GM19324 (cell line): Measurements from ENCODE around the gene LRP5.
"Not testable (repeated sequence)": the region's sequence is repeated elsewhere in the genome, so short reads cannot be mapped to it uniquely, and the experiment has no call there.

Experiments used
- ATAC-seq: cut with Tn5 transposase; IDR thresholded peaks from one replicate; pipeline ENCODE4 v1.9.1; 2021; ENCODE audit warnings: mild to moderate bottlenecking, moderate library complexity; ENCODE audit not compliant: unreplicated experiment, low FRiP score

The LRP5 gene

DNA sequence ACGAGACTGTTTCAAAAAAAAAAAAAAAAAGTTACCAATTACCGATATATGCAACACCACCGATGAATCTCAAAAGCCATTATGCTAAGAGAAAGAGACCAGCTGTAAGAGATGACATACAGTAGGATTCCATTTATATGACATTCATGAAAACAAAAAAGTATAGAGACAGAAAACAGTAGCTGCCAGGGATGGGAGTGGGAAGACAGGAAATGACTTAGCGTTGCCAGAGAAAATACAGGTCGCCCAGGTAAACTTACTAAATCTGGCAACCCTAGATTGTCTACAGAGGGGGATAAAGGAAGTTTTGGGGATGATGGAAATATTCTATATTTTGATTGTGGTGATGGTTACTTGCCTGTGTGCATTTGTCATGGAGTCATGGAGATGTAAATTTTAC lies 32.7 kb upstream of the LRP5 start:
- no peak for ATAC-seq

DNA sequence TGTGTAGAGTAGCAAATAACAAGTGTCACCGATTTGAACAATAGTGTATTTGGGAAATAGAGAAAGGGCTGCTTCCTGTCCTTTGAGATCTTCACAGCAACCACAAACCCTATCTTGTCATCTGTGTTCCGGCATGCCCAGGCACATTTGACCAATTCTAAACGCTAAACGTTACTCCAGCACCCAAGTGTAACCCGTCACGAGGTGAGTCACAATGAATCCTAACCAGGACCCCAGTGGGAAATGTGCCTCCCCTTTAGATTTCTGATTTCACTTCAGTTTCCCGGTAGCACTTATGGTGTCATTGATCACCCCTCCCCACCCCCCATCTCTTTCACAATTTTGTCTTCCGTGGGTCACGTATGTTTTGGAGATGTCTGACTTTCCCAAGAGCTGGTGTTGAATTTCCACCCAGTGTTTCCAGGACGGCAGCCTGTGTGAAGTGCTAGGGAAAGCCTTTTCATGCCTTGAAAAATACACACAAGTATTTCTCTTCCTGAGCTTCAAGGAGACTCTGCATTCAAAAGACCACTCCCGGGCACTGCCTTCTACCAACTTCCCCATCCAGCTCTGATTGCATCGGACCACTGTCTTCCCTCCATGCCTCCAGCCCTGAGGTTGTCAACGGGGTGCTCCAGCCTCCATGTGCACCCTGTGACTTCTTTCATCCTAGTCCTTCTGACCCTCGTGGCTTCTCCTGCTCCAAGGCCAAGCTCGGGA lies 30.1 kb upstream of the LRP5 start:
- ATAC-seq, result peak; percentile 56

GRCh38 chr11:68282861-68283230 lies 29.5 kb upstream of the LRP5 start:
- no peak for ATAC-seq

DNA sequence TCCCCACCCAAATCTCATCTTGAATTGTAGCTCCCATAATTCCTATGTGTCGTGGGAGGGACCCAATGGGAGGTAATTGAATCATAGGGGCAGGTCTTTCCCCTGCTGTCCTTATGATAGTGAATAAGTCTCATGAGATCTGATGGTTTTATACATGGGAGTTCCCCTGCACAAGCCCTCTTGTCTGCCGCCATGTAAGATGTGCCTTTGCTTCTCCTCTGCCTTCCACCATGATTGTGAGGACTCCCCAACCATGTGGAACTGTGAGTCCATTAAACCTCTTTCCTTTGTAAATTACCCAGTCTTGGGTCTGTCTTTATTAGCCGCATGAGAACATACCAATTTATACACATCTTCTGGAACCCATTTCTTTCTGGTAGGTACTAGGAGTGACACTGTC lies 27.8 kb upstream of the LRP5 start:
- ATAC-seq, result not testable (repeated sequence)

DNA sequence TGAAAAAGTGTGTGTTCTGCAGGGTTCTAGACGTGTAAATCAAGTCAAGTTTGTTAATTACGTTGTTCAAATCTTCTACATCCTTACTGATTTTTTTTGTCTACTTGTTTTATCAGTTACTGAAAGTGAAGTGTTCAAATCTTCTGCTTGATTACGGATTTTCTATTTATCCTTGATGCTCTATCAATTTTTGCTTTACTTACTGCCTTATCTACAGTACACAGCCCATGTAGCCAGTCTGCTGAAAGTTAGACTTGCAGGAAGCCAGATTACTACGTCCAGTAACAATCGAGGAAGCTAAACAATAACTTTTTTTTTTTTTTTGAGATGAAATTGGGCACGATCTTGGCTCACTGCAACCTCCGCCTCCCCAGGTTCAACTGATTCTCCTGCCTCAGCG lies 25.0 kb upstream of the LRP5 start:
- no peak for ATAC-seq

- no peak for ATAC-seq
Observed at GRCh38 chr11:68289456-68289855, 22.9 kb upstream of the LRP5 start.

GRCh38 chr11:68293708-68294107 lies 18.7 kb upstream of the LRP5 start:
- ATAC-seq, result no peak

GRCh38 chr11:68295271-68295670 lies 17.1 kb upstream of the LRP5 start:
- no peak for ATAC-seq

DNA sequence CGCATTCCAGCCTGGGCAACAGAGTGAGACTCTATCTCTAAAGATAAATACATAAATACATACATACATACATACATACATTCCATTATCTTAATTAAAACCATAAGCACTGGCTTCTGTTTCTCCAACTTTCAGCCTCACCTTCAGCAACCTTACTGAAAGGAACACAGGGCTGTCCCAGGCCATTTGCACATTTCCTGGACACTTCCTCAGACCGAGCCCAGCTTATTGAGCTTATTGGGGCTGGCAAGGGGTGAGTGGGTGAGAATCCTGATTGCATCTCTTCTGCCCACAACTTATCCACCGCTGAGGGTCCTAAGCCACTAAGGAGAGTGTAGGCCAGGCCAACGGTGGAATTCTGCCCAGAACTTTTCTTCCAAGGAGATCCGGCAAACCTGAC lies 16.5 kb upstream of the LRP5 start:
- no peak for ATAC-seq

- no peak for ATAC-seq
Observed at GRCh38 chr11:68296344-68297051, 15.9 kb upstream of the LRP5 start.

DNA sequence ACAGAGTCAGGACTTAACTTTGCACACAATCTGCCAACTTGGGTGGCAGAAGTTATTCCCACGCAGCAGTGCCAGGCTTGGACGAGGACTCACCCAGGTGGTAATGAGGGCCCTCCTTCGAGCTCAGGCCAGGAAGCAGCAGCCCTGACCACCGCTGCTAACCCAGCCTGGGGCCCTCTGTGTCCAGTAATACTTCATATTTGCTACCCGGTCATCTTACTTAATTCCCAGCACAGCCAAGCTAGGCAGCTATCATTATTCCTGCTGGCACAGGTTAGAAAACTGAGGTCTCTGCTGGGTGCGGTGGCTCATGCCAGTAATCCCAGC lies 15.4 kb upstream of the LRP5 start:
- no peak for ATAC-seq

DNA sequence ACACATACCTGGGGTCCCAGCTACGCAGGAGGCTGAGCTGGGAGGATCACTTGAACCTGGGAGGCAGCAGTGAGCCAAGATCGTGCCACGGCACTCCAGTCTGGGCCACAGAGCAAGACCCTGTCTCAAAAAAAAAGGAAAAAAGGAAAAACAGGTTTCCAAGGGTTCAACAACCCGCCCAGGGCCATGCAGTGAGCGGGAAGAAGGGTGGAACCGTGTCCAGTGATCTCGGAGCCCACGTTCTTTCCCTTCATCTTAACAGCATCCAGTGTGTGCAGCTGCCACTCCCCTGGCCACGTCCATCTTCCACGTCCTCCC lies 14.9 kb upstream of the LRP5 start:
- ATAC-seq, result no peak

DNA sequence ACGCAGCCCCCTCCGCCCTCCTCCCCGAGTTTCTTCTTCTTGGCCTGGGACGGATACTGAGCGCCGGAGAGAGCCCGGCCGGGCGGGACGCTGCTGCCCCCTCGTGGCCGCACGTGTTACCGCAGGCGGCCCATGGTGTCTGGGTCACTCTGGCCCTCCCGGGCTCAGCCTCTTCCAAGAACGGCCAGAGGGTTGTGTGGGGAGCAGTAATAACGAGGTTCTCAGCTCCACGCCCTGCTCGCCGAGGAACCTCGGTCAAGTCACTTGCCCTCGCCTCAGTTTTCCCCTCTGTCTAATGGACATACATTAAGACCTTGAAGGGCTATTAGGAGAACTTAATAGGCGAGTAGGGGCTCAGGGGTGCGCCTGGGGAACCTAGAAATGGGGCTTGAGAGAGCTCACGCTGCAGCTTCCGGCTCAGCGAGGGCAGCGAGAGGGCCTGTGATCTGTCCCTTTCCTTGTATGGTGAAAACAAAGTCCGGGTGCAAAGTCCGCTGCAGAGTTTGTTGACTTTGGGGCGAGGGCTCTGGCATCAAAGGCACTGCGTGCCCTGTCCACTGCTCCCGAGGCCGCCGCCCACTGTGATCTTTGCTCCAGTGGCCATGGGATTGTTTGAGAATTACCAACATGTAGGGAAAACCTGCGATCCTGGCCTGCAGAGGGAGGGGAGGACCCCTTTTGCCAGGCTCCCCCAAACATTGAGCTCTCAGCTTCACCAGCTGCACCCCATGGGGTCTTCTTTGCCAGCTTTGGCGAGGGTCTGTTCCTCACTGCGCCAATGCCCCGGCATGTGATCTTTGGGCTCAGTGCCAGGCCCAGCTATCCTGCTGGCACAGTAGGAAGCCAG lies 14.4 kb upstream of the LRP5 start:
- peak; percentile 70 for ATAC-seq

DNA sequence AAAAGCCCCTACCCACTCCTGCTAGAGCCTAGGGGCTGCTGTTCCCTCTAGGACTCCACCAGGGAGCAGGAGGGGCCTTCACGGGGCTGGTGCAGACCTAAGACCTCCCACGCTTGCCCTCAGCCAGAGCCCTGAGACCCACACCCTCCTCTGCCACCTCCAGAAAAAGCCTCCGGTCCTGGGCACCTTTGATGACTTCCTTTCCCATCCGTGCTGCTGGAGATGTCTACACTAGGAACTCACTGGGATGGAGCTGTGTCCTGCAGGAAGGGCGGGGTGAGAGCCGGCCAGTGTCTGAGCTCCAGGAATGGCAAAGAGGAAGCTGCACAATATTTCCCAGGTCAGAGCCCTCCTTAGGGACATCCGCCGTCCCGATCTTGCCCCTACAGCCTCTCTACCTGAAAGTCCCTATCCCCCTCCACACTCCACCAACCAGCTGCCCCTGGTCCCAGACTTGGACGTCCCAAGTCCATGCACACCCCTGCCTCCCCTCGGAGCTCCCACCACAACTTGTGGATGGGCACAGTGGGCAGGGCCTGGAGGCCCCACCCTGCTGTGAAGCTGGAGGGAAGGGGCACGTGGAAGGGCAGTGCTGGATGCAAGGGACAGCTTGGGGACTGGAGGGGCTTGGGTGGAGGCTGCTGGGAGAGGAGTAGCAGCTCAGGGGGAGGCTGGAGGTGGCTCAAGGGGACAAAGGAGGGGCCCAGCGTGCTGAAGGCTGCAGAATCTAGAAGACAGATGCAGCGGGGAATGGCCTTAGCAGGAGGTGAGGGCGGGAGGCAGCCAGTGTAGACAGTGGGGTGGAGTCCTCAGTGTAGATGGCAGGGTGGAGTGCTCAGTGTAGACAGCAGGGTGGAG lies 13.5 kb upstream of the LRP5 start:
- ATAC-seq, result no peak

DNA sequence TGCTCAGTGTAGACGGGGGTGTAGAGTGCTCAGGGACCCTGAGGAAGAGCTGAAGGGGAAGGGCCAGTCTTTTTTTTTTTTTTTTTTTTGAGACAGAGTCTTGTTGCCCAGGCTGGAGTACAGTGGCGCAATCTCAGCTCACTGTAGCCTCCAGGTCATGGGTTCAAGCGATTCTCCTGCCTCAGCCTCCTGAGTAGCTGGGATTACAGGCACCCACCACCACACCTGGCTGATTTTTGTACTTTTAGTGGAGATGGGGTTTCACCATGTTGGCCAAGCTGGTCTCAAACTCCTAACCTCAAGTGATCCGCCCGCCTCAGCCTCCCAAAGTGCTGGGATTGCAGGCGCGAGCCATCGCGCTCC lies 12.9 kb upstream of the LRP5 start:
- ATAC-seq, result not testable (repeated sequence)

GRCh38 chr11:68300076-68300830 lies 12.1 kb upstream of the LRP5 start:
- ATAC-seq, result no peak

DNA sequence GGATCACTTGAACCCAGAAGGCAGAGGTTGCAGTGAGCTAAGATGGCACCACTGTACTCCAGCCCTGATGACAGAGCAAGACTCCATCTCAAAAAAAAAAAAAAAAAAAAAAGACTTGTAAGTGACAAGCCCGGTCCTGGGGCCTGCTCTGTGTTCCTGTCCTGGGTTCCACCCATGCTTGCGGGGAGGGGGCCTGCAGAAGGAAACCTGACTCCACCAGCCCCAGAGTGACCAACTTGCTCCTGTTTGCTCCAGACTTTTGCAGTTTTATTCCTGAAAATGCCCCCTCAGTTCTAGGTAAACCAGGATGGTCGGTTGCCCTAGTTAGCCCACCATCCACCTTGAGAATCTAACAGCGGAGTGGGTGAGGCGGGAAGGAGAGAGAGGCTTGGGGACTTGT lies 10.1 kb upstream of the LRP5 start:
- no peak for ATAC-seq

DNA sequence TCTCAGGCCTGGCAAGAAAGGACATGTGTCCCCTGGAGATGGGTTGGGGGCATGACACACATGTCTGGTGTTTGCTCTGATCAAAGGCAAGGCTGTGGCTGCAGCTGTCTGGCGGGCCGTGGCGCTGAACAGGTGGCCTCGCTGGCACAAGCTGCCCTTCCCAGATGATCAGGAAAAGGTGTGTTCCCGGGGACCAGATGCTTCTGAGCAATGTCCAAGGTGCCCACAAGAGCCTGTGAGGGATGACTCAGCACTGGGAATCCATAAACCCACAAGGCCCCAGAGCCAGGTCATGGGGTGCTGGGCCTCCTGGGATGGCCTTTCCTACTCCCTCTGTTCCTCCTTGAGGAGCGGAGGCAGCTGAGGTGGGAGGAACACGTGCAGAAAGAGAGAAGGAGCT lies 9.7 kb upstream of the LRP5 start:
- ATAC-seq, result no peak

DNA sequence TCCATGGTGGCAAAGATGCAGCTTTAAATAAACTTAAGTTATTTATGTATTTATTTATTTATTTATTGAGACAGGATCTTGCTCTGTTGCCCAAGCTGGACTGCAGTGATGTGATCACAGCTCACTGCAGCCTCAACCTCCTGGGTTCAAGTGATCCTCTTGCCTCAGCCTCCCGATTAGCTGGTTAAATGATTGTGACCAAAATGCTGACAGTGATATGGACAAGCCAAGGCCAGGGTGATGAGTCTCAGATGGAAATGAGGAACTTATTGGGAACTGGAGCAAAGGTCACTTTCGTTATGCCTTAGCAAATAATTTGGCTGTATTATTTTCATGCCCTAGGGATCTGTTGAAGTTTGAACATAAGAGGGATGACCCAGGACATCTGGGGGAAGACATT lies 9.3 kb upstream of the LRP5 start:
- no peak for ATAC-seq
